ENCODE data around the gene SIPA1L3.
"Not testable (repeated sequence)": the region's sequence is repeated elsewhere in the genome, so short reads cannot be mapped to it uniquely, and the experiment has no call there.

Gene SIPA1L3

DNA sequence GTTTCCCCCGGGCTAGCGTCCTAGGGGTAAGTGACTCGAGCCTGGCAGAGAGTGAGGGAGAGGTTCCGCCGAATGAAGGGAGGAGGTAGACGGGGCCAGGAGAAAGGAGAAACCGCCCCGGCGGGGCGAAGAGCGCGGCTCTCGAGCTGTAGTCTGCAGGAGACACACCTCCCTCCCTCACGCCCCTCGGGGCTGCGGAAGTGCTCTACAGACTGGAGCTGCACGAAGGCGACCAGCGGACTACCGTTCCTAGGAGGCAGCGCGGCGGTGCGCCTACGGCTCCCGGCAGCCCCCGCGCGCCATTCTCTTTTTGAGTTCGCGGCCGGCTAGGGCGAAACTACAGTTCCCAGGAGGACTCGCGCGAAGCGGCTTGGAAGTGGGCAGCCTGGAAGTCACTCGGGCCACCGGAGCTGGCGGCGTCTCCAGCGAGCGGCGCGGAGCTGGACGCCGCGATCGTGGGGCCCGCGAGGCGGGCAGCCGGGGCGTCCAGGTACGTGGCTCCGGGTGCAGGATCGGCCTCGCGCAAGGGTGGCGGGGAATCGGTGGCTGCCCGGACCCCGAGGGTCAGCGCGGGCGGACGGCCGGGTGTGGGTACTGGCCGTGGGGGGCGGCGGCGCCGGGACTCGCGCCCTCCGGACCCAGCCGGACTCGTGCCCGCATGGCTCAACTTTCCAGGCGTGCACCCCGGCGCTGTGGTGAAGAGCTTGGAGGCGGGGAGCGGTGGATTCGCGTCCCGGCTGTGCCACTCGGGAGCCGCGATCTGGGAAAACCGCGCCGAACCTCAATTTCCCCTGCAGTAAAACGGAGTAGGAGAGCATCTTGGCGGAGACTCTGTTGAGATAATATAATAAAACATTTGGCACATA, at the start of gene SIPA1L3:
SIPA1L3 (plus strand) TSS at position 340 of the 866 bp plus-strand sequence. CDS start 174,358 bp downstream, outside the sequence.
- peak; percentile 93 for DNase-seq

GRCh38 chr19:37864501-37864900, 42.5 kb upstream of the SIPA1L3 start:
- DNase-seq, result no peak

GRCh38 chr19:37865930-37866329, 41.1 kb upstream of the SIPA1L3 start:
- DNase-seq, result not testable (repeated sequence)

GRCh38 chr19:37867831-37868230, 39.2 kb upstream of the SIPA1L3 start:
- no peak for DNase-seq

DNA sequence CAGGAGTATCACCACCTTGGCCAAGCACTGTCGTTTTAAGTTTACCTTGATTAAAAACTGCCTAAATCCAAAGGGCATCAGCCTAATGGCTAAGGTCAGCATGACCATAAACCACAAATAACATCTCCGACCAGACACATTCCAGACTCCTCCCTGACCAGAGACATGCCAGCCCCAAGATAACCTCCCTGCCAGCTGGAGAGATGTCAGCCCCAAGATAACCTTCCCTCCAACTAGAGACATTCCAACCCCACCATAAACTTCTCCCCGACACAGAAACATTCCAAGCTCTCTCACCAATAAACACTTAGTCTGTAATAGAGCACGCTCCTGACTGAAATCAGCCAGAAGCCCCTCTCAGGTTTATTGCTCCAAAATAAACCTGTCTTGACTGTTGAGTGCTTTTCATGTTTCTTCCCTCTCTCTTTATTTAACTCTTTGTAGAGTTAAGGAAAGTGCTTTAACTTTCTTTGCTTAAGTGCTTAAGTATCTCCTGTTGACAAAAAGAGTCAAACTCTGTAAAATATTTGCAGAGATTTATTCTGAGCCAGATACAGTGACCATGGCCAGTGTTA, 37.2 kb upstream of the SIPA1L3 start:
- no peak for DNase-seq

DNA sequence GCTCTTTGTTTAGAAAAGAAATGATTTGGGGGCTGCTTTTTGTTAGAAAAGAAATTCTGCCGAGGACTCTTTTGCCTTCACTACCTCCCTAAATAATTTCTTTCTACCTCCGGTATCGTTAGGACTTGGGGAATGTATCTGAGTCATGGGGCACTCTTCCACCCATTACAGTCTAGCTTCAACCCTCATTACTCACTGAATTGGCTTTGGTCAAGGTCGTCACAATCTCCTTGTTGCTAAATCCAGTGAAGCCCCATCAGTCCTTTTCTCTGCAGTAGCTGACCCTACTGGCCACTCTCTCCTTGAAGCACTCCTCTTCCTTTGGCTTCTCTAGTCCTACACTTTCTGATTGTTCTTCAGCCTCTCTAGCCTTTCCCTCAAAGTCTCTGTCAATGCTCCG, 34.6 kb upstream of the SIPA1L3 start:
- no peak for DNase-seq

DNA sequence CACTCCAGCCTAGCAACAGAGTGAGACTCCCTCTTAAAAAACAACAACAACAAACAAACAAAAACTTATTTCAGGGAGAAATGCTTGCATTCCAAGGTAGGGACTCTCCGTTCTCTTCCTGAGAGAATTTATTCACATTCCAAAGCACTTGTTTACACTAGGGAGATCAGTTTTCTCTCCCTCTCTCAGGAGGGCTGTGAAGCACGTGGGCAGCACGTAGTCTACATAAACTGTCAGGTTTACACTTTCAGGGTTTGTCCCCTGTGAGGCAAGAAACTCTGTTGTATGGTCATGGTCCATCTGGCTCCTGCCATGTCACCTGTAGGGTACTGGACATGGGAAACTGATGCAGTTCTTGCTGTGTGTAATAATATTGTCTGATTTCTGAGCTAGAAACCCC, 32.2 kb upstream of the SIPA1L3 start:
- DNase-seq, result no peak

DNA sequence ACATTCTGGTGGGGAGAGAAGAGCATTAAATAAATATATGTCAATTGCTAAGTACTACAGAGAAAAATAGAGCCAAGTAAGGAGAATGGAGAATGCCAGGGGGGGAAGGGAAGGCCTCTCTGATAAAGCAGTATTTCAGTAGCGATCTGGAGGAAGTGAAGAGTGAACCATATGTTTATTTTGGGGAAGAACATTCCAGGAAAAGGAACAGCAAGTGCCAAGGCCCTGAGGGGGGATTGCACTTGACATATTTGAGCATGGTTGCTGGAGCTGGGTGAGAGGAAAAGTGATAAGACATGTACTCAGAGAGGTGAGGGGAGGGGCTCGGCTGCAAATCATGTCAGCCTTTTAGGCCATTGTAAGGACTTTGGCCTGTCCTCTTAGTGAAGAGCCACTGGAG, 31.0 kb upstream of the SIPA1L3 start:
- DNase-seq, result no peak

DNA sequence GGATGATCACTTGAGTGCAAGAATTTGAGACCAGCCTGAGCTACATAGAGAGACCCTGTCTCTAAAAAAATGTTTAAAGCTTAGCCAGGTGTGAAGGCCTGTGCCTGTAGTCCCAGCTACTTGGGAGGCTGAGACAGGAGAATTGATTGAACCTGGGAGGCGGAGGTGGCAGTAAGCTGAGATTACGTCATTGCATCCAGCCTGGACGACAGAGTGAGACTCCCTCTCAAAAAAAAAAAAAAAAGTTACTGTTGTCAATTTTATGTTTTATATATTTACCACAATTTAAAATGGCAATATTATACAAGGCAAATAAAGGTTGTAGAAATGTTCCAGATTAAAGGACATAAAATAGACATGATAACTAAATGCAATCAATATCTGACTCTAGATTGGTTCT, 29.9 kb upstream of the SIPA1L3 start:
- no peak for DNase-seq

- DNase-seq, result no peak
Measured at GRCh38 chr19:37885392-37885791, 21.6 kb upstream of the SIPA1L3 start.

- DNase-seq, result no peak
Measured at GRCh38 chr19:37886571-37886970, 20.4 kb upstream of the SIPA1L3 start.

DNA sequence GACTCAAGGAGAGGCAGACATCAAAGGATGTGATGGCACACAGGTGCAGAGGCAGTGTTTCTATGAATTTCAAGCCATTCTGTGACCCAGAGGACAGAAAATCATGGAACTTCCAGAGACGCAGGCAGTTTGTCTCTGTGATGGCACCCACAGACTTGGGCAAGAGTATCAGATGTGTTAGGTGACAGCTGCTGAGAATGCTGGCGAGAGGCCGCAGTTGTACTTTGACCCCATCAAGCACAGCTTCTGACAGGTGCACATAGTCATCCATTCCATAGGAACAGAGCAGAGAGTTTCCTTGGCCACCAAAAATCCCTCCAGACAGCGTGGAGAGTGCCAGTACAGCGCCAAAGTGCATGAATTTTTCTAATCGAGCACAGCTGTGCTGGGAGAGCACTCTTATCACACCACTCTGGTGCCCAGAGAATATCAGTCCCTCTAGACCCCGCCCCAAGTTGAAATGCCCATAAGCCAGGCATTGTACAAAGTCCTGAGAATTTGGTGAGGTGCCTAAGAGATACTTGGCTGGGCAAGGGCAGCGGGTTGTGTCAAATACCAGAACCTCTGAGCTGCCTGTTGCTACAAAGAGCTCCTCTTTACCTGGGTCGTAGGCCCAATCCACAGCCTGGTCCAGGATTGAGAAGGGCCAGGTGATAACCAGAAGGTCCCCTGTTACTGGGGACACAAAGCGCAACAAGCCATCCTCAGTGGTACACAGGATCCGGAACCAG, 13.0 kb upstream of the SIPA1L3 start:
- DNase-seq, result no peak

DNA sequence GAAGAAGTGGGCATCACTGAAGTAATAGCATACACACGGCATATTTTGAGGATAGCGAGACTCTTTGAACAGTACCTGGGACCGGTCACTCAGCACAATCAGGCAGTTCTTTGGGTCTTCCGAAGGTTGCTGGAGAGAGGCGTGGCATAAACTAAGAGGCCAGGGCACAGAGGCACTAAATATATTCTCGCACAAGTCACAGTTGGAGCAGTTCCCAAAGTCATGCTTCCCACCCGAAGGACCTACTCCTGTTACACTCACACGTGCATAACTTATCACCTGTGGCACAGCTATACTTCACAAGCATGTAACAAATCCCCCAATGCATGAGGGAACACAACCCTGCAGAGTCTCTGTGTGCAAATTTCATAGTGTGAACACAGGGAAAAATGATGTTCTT, 10.8 kb upstream of the SIPA1L3 start:
- no peak for DNase-seq

DNA sequence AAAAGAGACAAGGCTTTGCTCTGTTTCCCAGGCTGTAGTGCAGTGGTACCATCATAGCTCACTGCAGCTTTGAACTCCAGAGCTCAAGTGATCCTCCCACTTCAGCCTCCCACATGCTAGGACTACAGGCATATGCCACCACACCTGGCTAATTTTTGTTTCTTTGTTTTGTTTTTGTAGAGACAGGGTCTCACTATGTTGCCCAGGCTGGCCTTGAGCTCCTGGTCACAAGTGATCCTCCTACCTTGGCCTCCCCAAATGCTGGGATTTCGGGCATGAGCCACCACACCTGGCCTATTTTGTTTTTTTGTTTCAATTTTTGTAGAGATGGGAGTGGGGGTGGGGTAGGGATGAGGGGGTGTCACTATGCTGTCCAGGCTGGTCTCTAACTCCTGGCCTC, 7.6 kb upstream of the SIPA1L3 start:
- DNase-seq, result no peak

GRCh38 chr19:37899966-37900365, 7.0 kb upstream of the SIPA1L3 start:
- DNase-seq, result no peak

- DNase-seq, result peak; percentile 27
Measured at GRCh38 chr19:37902668-37903067, 4.3 kb upstream of the SIPA1L3 start.

- no peak for DNase-seq
Measured at GRCh38 chr19:37903096-37903495, 3.9 kb upstream of the SIPA1L3 start.

- no peak for DNase-seq
Measured at GRCh38 chr19:37905946-37906868, 801 bp upstream of the SIPA1L3 start, which contains the start of gene WDR87. Gene WDR87, minus strand, starts transcription at chr19:37906594. Its CDS starts 8,355 bp downstream, at chr19:37898239.

DNA sequence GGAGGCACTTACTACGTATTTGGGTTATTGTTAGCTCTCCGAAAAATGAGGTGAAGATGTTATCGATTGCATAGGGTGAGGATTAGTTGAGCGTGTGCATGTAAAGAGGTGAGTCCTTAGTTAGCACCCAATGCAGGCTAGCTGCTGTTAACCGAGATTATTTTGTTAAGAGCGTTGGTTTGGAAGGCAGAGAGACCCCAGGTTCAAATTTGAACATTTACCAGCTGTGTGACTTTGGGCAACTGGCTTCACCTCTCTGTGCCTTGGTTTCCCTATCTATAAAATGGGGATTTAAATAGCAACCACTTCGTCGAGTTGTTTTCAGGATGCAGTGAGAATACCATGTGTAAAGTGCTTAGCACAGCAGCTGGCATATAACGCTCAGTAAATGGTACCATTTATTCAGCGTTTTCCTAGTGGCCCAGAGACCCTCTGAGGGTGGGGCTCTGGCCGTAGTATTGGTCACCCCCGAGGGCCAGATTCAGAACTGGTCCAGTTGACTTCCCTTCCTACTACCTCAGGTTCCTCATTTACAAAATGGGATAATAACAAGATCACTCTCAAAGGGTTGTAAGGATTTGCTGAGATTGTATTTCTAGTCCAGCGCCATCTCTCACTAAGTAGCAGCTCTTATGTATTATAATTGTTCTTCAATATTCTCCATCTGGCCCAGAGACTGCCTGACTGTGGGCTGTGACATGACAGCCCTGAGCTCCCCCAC, 887 bp downstream of the SIPA1L3 start:
- no peak for DNase-seq

DNA sequence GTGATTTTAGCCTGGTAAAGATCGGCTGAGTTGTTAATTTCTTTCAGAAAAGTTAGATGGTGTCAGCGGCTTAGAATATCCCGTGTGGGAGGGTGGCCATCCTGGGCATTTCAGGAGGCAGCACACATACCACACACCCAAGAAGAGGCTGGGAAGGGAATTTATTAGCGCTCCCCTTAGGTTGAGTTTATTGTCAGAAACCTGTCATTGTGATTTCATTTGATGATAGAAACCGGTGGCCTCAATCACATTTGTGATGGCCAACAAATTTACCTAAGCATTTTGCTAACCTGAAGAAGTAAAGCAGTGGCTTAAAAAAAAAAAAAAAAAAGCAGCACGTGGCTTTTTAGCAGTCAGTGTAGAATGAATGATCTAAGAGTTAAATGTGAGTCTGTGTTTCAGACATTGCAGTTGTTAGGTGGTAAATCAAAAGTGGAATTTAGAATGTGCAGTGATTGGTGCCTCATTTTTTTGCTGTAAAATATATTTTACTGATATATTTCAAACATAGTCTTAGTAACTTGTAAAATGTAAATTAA, 2.7 kb downstream of the SIPA1L3 start:
- DNase-seq, result peak; percentile 22

- DNase-seq, result no peak
Measured at GRCh38 chr19:37914908-37915307, 7.9 kb downstream of the SIPA1L3 start.
